RWPE1 (cell line): Measurements from ENCODE around the gene CDH20.

Experiments used
- CTCF ChIA-PET: fragments of 350-600 bp; sonication (Branson Sonifier 250); formaldehyde crosslinking; extraction: SDS; loops from one replicate; lab custom pipeline; 2021; lab: Yijun Ruan, JAX
- POLR2A ChIA-PET: fragments of 400-600 bp; formaldehyde crosslinking; extraction: SDS; loops from one replicate; lab custom pipeline; 2020; ENCODE audit warnings: antibody characterized with exemption; ENCODE audit not compliant: low non-redundant PET; lab: Yijun Ruan, JAX
- DNase-seq: peaks from one replicate; pipeline ENCODE4 v3.0.0; 2012; ENCODE audit warnings: low spot score
- H3K27ac ChIP-seq: fragments of 450-650 bp; 2 replicates; pipeline ENCODE4 v1.5.1; 2017
- CTCF ChIP-seq: fragments of 450-650 bp; conservative IDR thresholded peaks from 2 replicates; pipeline ENCODE4 v1.5.1; 2017; ENCODE audit warnings: low read depth, mild to moderate bottlenecking

Gene CDH20

GRCh38 chr18:61402726-61403125 is 69.5 kb downstream of the CDH20 start:
- CTCF ChIA-PET = no interaction called here
- no peak for DNase-seq
- H3K27ac ChIP-seq = no peak overlapping the region
- TF ChIP-seq CTCF = no peak
- POLR2A ChIA-PET = no interaction called here

- TF ChIP-seq CTCF = no peak
- DNase-seq = no peak
- no peak overlapping the region for H3K27ac ChIP-seq
- ChIA-PET POLR2A (no interaction called here), CTCF (no interaction called here)
These were observed 80.2 kb downstream of the CDH20 start for GRCh38 chr18:61413396-61413795.

GRCh38 chr18:61414086-61414485 is 80.9 kb downstream of the CDH20 start:
- ChIA-PET POLR2A (no interaction called here), CTCF (no interaction called here)
- no peak for TF ChIP-seq CTCF
- no peak for DNase-seq
- no peak overlapping the region for H3K27ac ChIP-seq

- POLR2A ChIA-PET = no interaction called here
- CTCF ChIA-PET = no interaction called here
- no peak overlapping the region for H3K27ac ChIP-seq
- no peak for TF ChIP-seq CTCF
- no peak for DNase-seq
These were observed 86.5 kb downstream of the CDH20 start for GRCh38 chr18:61419763-61420162.

GRCh38 chr18:61420218-61420885 is 87.1 kb downstream of the CDH20 start:
- ChIA-PET CTCF (no interaction called here), POLR2A (no interaction called here)
- no peak for DNase-seq
- no peak overlapping the region for H3K27ac ChIP-seq
- TF ChIP-seq CTCF = no peak

- no peak for TF ChIP-seq CTCF
- CTCF ChIA-PET = no interaction called here
- no peak for DNase-seq
- H3K27ac ChIP-seq = no peak overlapping the region
- POLR2A ChIA-PET = no interaction called here
These were observed 93.3 kb downstream of the CDH20 start for GRCh38 chr18:61426492-61427053.
